Measurements from ENCODE around the gene CST5. TPM values are rescaled to one million over a fixed set of nuclear protein-coding genes. Genes with fewer than 3 reads are reported as not detected.

CST5 gene
- polyA plus RNA-seq, 1 donor from 2014 or later = not detected

GRCh38 chr20:23928353-23928752 lies 48.8 kb upstream of the CST5 start:
- Histone ChIP-seq H3K9ac (ENCODE audit: low read length) (no peak overlapping the region), H3K27me3 (ENCODE audit: insufficient read depth, low read depth, low read length) (no peaks in the 10 kb centered on the region), H3K36me3 (ENCODE audit: insufficient read depth, low read length) (no peaks in the 10 kb centered on the region), H4K20me1 (ENCODE audit: insufficient read depth) (no peaks in the 10 kb centered on the region), H2AFZ (ENCODE audit: low read depth, low read length) (no peak overlapping the region), H3K9me2 (ENCODE audit: insufficient read depth, low read length) (no peaks in the 10 kb centered on the region), H3K79me2 (replicated peaks; ENCODE audit: insufficient read depth, low read length) (no peaks in the 10 kb centered on the region), H3K27ac (ENCODE audit: low read length) (no peak overlapping the region), H3K4me2 (ENCODE audit: low read length) (no peak overlapping the region), H3F3A (ENCODE audit: insufficient read depth, low read length, poor library complexity, severe bottlenecking) (no peaks in the 10 kb centered on the region), H3K9me3 (ENCODE audit: low read length) (no peaks in the 10 kb centered on the region), H3K4me3 (ENCODE audit: low read length) (no peak overlapping the region)
- TF ChIP-seq EP300 (conservative IDR thresholded peaks at IDR 0.05; ENCODE audit: poor library complexity, severe bottlenecking) = no peak
- no peak for TF ChIP-seq EZH2 (IDR thresholded peaks at IDR 0.05; ENCODE audit: borderline replicate concordance, insufficient read depth, low read length, poor library complexity, severe bottlenecking)
- no peak for TF ChIP-seq CTCF (IDR thresholded peaks at IDR 0.05; ENCODE audit: poor library complexity, severe bottlenecking)
- TF ChIP-seq TAF1 (IDR thresholded peaks at IDR 0.05; ENCODE audit: low read depth) = no peak
- no peak for TF ChIP-seq REST (IDR thresholded peaks at IDR 0.05; ENCODE audit: borderline replicate concordance)
- no peak for TF ChIP-seq SMC3 (conservative IDR thresholded peaks at IDR 0.05; ENCODE audit: poor library complexity)
- TF ChIP-seq RAD21 (conservative IDR thresholded peaks at IDR 0.05) = no peak
- TF ChIP-seq MXI1 (conservative IDR thresholded peaks at IDR 0.05; ENCODE audit: poor library complexity, severe bottlenecking) = no peak
- no peak for TF ChIP-seq POLR2AphosphoS5 (IDR thresholded peaks at IDR 0.05)

- no peak overlapping the region for H3K4me3 ChIP-seq (ENCODE audit: low read length)
- no peaks in the 10 kb centered on the region for H3K27me3 ChIP-seq (ENCODE audit: insufficient read depth, low read depth, low read length)
- H3K9ac ChIP-seq (ENCODE audit: low read length) = no peak overlapping the region
- H3F3A ChIP-seq (ENCODE audit: insufficient read depth, low read length, poor library complexity, severe bottlenecking) = no peaks in the 10 kb centered on the region
- H3K27ac ChIP-seq (ENCODE audit: low read length) = no peak overlapping the region
- H3K9me3 ChIP-seq (ENCODE audit: low read length) = no peaks in the 10 kb centered on the region
- H3K36me3 ChIP-seq (ENCODE audit: insufficient read depth, low read length) = no peaks in the 10 kb centered on the region
- H3K4me2 ChIP-seq (ENCODE audit: low read length) = no peak overlapping the region
- no peaks in the 10 kb centered on the region for H3K79me2 ChIP-seq (replicated peaks; ENCODE audit: insufficient read depth, low read length)
- H3K9me2 ChIP-seq (ENCODE audit: insufficient read depth, low read length) = no peaks in the 10 kb centered on the region
- H2AFZ ChIP-seq (ENCODE audit: low read depth, low read length) = no peak overlapping the region
- H4K20me1 ChIP-seq (ENCODE audit: insufficient read depth) = no peaks in the 10 kb centered on the region
- TF ChIP-seq TAF1 (IDR thresholded peaks at IDR 0.05; ENCODE audit: low read depth) (no peak), CTCF (IDR thresholded peaks at IDR 0.05; ENCODE audit: poor library complexity, severe bottlenecking) (no peak), EP300 (conservative IDR thresholded peaks at IDR 0.05; ENCODE audit: poor library complexity, severe bottlenecking) (no peak), POLR2AphosphoS5 (IDR thresholded peaks at IDR 0.05) (no peak), EZH2 (IDR thresholded peaks at IDR 0.05; ENCODE audit: borderline replicate concordance, insufficient read depth, low read length, poor library complexity, severe bottlenecking) (no peak), REST (IDR thresholded peaks at IDR 0.05; ENCODE audit: borderline replicate concordance) (no peak), RAD21 (conservative IDR thresholded peaks at IDR 0.05) (no peak)
Measured at GRCh38 chr20:23926944-23927872, 47.7 kb upstream of the CST5 start.
